Kidney (tissue), 14 donors: Measurements from ENCODE around the gene R3HDM1. TPM values are rescaled to one million over a fixed set of nuclear protein-coding genes. Genes with fewer than 3 reads are reported as not detected.

Experiments
- DNase-seq, 5 donors: peaks; one replicate each; pipeline ENCODE4 v3.0.0-alpha.2; 2013 to 2020
- FAIRE-seq: peaks from 2 replicates; lab custom pipeline; 2012; peaks lifted over from hg19 to GRCh38; lab: Jason Lieb, UNC
- H3K27ac ChIP-seq, 2 donors: one replicate each; pipeline ENCODE4 v1.7.0; 2013; ENCODE audit warnings: low read depth in 2 of 2, low read length in 2 of 2, inconsistent platforms in 1 of 2
- H3K27me3 ChIP-seq: one replicate; pipeline ENCODE4 v1.7.1; 2013; ENCODE audit warnings: low read length, inconsistent platforms; ENCODE audit not compliant: control insufficient read depth, insufficient read depth
- H3K36me3 ChIP-seq, 3 donors: one replicate each; pipeline versions ENCODE4 v1.7.0 to v1.7.1; 2013; ENCODE audit warnings: low read length in 3 of 3, control low read depth in 1 of 3, inconsistent platforms in 1 of 3; ENCODE audit not compliant: insufficient read depth in 3 of 3, control insufficient read depth in 2 of 3
- H3K4me1 ChIP-seq, 3 donors: one replicate each; pipeline versions ENCODE4 v1.7.0 to v1.7.1; 2013; ENCODE audit warnings: low read length in 3 of 3, inconsistent platforms in 1 of 3, low read depth in 1 of 3; ENCODE audit not compliant: control insufficient read depth in 2 of 3, insufficient read depth in 2 of 3
- H3K4me3 ChIP-seq, 3 donors: one replicate each; pipeline versions ENCODE4 v1.7.0 to v1.8.1; 2013; ENCODE audit warnings: low read length in 3 of 3, control low read depth in 1 of 3, inconsistent platforms in 1 of 3
- H3K9ac ChIP-seq, 3 donors: one replicate each; pipeline versions ENCODE4 v1.7.0 to v1.7.1; 2013; ENCODE audit warnings: low read length in 3 of 3, control low read depth in 1 of 3, inconsistent platforms in 1 of 3
- H3K9me3 ChIP-seq, 3 donors: one replicate each; pipeline versions ENCODE4 v1.7.0 to v1.7.1; 2013; ENCODE audit warnings: low read length in 3 of 3, control low read depth in 1 of 3, inconsistent platforms in 1 of 3; ENCODE audit not compliant: control insufficient read depth in 2 of 3, insufficient read depth in 1 of 3
- intact Hi-C: fragments of 100-400 bp; cut with DNase I; formaldehyde crosslinking; loops from one replicate; pipeline ENCODE4 v1.11.1; 2022
- polyA plus RNA-seq: library from polyadenylated mRNA; stranded (reverse); fragments of 350-450 nt; fragmentation: Illumina TruSeq; extraction: RNeasy Lipid Tissue Mini Kit (QIAGEN cat#74804); gene quantifications from one replicate; pipeline ENCODE4 v1.2.3, GENCODE V29; 2014; ENCODE audit warnings: low read depth, low replicate concordance; ENCODE audit not compliant: insufficient read depth
- total RNA-seq: library from RNA; stranded (reverse); fragmentation: NEBNext Ultra II Directional; extraction: Animal tissue kit (Norgen Biotek cat#: 25700); gene quantifications from one replicate; pipeline ENCODE4 v1.2.1, GENCODE V29; 2021
- TF ChIP-seq, protein P1 (sequence below): IDR thresholded peaks from 3 replicates; pipeline ENCODE4 v1.5.1; 2012; ENCODE audit warnings: mild to moderate bottlenecking, moderate library complexity, borderline replicate concordance; ENCODE audit not compliant: insufficient read depth; ENCODE audit errors: extremely low read depth
- donor health status: control.
- donor health status: control.
- donor health status: control.
- donor health status: control.
- donor health status: control.
- donor health status: DM: yes; HTN: yes; CAD: no.
- donor health status: Normal renal cell carcinoma (clear cell type).

Gene R3HDM1
- total and polyA plus RNA-seq, 2 donors from 2014 or later: 9.2 to 31.8 TPM

DNA sequence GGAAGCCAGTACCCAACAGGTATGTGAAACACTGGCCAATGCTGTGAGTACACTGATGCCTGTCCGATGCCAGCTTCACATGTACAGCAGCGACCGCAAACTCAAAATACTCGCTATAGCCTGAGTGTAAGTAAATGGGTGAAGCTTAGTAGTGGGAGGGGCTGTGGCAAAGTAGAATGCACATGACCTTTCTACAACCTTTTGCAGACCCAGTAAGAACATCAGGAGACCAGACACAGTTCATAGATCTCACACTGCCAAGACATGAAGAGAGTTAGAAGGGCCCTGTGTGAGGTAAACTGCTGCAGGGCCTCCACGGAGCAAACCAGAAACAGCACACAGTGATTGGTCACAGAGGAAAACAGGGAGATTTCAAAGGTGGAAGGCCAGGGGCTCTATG is 201.3 kb downstream of the R3HDM1 start:
- FAIRE-seq (no peak), DNase-seq (no peak)
- TF ChIP-seq, protein P1, sequence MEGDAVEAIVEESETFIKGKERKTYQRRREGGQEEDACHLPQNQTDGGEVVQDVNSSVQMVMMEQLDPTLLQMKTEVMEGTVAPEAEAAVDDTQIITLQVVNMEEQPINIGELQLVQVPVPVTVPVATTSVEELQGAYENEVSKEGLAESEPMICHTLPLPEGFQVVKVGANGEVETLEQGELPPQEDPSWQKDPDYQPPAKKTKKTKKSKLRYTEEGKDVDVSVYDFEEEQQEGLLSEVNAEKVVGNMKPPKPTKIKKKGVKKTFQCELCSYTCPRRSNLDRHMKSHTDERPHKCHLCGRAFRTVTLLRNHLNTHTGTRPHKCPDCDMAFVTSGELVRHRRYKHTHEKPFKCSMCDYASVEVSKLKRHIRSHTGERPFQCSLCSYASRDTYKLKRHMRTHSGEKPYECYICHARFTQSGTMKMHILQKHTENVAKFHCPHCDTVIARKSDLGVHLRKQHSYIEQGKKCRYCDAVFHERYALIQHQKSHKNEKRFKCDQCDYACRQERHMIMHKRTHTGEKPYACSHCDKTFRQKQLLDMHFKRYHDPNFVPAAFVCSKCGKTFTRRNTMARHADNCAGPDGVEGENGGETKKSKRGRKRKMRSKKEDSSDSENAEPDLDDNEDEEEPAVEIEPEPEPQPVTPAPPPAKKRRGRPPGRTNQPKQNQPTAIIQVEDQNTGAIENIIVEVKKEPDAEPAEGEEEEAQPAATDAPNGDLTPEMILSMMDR: no peak
- Histone ChIP-seq H3K4me1 (no peaks in the 10 kb centered on the region), H3K9ac (no peak overlapping the region), H3K4me3 (no peak overlapping the region), H3K27me3 (no peaks in the 10 kb centered on the region), H3K27ac (no peak overlapping the region), H3K9me3 (no peaks in the 10 kb centered on the region), H3K36me3 (no peaks in the 10 kb centered on the region)
- intact Hi-C loops: no loop called here

DNA sequence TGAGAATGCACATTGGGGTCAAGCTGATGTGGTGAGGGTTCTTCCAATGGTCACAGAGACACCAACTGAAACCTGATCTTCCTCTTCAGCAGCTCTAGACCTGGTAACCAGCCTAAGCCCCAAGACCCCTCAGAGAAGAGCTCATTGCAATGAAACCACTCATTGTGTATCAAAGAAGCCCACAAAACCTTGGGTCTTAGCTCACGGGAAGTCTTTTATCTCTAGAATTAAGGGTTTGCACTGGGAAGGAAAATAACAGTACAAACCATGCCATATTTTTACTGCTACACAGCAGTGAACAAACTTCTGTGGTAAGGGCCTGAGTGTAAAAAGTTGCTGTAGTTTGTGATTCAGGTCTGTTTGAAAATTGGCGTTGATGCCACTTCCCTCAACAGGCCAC is 201.8 kb downstream of the R3HDM1 start:
- Histone ChIP-seq H3K36me3 (no peaks in the 10 kb centered on the region), H3K9ac (no peak overlapping the region), H3K27me3 (no peaks in the 10 kb centered on the region), H3K4me3 (no peak overlapping the region), H3K4me1 (no peaks in the 10 kb centered on the region), H3K9me3 (no peaks in the 10 kb centered on the region), H3K27ac (no peak overlapping the region)
- TF ChIP-seq, protein P1: no peak
- no peak for FAIRE-seq
- intact Hi-C loops: no loop called here
- no peak for DNase-seq

DNA sequence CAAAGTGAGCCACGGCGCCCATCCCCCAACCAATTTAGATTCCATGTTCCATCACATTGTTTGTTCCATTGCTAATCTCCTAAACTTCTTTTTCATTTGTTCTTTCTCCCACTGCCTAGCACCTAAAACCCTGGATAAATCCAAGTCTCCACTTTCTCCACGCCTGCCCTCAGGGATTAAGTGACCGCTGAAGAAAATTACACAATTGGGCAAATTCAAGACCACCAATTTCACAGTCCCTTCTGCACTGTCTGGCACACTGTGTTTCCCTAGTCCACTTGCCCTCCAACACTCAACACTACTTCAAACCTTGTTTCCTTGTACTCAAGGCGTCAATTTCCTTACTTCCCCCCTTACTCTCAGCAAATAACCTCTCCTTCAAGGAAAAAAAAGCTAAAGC is 205.3 kb downstream of the R3HDM1 start:
- Histone ChIP-seq H3K27me3 (no peaks in the 10 kb centered on the region), H3K27ac (no peak overlapping the region), H3K36me3 (no peaks in the 10 kb centered on the region), H3K9me3 (no peaks in the 10 kb centered on the region), H3K4me1 (no peaks in the 10 kb centered on the region), H3K9ac (no peak overlapping the region), H3K4me3 (no peak overlapping the region)
- no peak for DNase-seq
- intact Hi-C loops: no loop called here
- TF ChIP-seq, protein P1: no peak
- no peak for FAIRE-seq

DNA sequence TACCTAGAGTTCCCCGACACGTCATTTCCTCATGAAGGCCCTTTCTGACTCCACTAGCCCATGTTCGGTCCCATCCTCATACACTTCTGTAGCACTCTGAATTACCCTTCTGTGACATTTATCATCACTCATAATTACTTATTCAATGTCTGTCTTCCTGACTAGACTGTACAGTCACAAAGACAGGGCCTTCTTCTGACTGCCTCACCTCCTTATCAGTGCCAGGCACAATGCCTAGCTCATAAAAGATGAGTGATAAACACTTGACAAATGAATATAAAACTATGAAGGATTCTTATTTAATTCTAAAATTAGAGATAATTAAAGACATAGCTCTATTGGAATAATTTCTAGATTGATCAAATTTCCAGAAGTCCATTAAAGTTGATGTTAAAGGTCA is 208.9 kb downstream of the R3HDM1 start:
- Histone ChIP-seq H3K9me3 (no peaks in the 10 kb centered on the region), H3K27me3 (no peaks in the 10 kb centered on the region), H3K4me1 (peaks cover 2 to 10% (median 4%) of the 10 kb centered on the region in 3 donors), H3K27ac (no peak overlapping the region), H3K36me3 (no peaks in the 10 kb centered on the region), H3K4me3 (no peak overlapping the region), H3K9ac (no peak overlapping the region)
- TF ChIP-seq, protein P1: no peak
- no peak for DNase-seq
- FAIRE-seq: no peak
- intact Hi-C loops: no loop called here
